Suppressor macrophage treated with lipopolysaccharide for 1 hour (primary cell): ENCODE data around the gene MEGF11.

Experiments used
- DNase-seq, 3 donors: peaks; one replicate each; pipeline ENCODE4 v3.0.0-alpha.2; 2020 to 2022

The MEGF11 gene

GRCh38 chr15:66080717-66081398, 172.7 kb downstream of the MEGF11 start:
- DNase-seq = no peak

DNA sequence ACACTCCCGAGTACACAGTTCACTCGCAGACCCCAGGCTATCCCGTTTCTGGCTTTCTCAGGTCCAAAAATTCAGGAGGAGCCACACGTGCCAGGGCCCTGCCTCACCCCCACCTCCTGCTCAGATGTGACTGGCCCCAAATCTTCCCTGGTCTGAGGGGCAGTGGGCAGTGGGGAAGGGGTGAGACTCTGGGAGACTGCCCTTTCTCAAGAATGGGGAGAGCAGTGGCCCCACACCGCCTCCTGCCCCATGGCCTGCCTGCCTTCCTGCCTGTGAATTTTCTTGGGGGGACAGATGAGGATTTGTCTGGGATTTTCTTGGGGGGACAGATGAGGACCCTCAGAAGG, 174.6 kb downstream of the MEGF11 start:
- DNase-seq = no peak

DNA sequence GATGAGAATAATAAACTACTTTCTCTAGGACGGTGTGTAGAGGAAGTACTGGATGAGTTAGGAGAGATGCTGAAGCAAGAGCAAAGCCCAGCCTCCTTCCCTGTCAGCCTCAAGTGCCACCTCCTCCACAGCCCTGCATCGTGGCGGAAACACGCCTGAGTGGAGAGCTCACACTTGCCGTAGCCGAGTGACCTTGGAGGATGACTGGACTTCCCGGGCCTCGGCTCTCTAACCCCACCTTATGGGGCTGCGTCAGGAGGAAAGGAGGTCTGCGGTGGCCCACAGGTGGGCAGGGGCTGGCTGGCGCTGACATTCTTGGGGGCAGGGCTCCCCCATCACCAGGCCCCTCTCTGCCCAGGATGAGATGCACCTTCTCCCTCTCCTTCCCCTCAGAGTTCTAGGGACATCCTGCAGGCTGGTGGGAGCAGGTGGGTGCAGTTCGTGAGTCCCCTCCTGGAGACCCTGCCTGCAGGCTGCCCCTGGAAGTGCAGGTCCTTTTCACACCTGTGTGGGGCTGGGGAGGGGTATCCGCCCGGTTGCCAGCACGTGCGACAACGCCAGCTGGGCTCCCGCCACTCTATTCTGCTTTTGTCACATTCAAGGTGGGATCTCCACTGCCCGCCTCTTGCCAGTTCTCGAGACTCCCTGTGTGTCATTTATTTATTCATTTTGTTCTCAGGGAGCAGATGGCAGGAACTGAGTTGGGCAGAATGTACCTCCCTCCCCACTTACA, 175.2 kb downstream of the MEGF11 start:
- no peak for DNase-seq

DNA sequence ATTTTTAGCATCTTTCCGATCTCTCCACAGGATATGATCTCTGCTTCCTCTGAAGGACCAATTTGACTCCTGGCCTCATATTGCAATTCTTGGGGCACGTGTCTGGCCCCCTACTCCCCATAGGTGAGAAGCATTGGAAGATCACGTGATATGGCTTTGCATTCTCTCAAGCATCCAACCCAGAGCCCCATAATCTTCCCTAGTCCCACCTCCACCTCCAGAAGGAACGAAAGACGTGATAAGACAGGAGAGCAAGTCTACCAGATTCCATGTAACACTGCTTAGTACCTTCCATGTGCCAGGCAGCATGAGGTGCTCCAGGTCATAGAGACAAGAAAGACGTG, 176.3 kb downstream of the MEGF11 start:
- no peak for DNase-seq

- no peak for DNase-seq
These were observed 176.8 kb downstream of the MEGF11 start for GRCh38 chr15:66076591-66077319.

DNA sequence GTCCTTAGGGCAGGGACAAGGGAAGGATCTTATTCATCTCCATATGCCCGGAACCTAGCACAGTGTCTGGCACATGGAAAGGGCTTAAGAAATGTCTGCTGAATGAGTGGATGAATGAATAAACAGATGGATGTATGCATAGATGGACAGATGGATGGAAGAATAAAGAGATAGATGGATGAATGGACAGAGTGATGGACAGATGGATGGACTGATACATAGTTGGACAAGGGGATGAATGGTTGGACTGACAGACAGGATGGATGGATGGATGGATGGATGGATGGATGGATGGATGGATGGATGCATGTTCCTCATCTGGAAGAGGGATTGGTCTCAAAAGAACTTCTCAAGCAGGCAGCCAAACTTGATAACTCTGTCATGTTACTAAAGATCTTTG, 177.6 kb downstream of the MEGF11 start:
- no peak for DNase-seq

GRCh38 chr15:66072616-66073361, 180.8 kb downstream of the MEGF11 start:
- DNase-seq = no peak

DNA sequence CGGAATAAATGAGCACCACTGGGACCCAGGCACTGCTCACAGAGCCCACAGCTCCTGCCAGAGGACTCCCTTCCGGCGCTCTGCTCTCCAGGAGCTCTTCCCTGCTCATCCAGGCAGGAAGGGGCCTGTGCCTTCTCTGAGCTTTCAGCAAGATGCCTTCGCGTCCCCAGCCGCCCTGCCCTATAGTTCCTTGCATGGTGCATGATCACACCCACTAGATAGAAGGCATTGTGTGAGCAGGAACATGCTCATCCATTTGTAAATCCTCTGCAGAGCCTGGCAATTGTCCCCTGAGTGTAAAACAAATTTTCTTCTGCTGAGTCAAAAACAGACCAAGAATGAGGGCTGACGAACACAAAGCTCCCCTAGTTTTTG, 181.6 kb downstream of the MEGF11 start:
- no peak for DNase-seq

DNA sequence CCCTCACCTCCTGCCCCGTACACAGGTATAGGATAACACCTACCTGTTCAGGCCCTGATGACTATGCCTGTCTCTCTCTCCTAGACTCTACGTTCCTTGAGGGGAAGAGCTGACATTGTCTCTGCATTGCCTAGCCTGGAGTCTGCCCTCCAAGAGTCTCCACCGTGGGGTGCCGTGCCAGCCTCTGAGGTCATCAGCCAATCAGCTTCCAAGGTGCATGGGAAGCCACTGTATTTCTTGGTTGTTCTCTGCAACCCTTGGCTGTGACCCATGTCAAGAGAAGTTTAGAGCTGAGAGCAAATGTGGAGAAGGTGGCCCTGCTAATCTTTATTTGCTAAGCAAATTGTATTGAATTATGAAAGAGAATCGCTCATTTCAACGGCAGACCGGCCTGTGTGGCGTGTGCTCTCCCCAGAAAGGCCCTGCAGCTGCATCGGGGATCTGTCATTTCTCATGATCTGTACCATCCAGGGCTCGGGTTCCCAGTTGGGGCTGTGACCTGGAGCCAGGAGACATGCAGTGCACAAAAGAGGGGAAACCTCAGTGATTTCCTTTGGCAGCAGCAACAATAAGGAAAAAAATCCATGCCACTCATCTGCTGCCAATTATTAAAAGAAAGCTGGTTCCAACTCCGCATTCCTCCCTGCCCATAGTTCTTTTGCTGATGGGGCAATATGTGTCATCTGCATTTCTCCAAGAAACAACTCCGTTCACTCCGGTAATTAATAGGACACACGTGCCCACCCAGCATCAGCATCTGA, 182.2 kb downstream of the MEGF11 start:
- no peak for DNase-seq

DNA sequence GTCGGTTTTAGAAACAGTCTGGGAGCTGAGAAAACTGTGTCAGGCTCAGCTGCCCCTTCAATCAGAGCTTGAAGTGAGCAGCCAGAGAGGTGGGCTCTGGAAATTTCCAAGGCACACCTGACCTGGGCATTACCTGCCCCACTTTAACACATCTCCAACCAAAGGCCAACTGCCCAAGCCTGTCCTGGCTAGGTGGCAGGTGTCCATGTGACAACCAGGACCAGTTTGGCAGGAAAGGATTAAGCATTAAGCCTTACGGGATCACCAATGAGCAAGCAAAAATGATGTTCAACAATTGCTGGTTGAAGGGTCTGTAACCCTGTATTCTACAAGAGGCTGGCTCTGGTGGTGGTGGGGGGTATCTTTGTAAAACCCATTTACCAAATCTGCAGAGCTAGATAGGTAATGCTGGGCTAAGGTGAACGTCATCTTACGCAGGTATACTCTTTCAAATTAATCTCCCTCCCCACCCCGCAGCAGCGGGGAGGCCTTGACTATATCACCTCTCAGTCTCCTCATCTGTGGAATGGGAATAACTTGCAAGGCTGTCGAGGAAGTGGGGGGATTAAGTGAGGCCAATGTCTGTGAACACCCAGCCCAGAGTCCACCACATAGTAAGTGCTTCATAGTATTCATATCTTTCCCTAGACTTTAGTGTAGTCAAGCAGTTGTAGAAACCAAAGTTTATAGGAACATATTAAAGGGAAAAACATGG, 183.2 kb downstream of the MEGF11 start:
- DNase-seq = no peak

DNA sequence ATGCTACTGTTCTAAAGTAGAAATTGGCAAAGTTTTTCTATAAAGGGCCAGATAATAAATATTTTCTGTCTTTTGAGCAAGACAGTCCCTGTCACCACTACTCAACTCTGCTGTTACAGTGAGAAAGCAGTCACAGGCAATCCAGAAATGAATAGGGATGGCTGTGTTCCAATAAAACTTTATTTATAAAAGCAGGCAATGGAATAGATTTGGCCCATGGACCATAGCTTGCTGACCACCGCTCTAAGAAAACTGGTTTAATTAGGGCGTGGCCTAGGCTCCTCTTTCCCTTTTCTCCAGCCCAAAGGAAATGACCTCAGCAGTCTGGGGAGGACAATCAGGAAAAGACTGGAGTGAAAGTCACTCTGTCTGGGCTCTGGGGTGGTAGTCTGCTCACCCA, 183.8 kb downstream of the MEGF11 start:
- DNase-seq = no peak

DNA sequence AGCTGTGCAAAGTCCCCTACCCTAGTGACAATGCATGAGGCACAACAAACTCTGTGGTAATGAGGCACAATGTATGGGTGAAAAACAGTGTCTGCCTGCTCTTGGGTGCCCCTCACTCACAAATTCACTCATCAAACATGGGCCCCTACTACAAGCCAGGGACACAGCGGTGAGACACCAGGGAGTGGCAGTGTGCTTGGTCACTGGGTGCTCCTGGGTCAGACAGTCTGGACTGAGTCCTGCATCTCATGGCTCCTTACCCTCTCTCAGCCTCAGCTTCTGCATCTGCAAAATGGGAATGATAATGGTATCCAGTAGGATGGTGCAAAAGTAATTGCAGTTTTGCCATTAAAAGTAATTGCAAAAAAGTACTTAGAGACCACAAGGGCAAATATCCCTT, 184.7 kb downstream of the MEGF11 start:
- no peak for DNase-seq

- no peak for DNase-seq
These were observed 185.9 kb downstream of the MEGF11 start for GRCh38 chr15:66067687-66068086.

DNA sequence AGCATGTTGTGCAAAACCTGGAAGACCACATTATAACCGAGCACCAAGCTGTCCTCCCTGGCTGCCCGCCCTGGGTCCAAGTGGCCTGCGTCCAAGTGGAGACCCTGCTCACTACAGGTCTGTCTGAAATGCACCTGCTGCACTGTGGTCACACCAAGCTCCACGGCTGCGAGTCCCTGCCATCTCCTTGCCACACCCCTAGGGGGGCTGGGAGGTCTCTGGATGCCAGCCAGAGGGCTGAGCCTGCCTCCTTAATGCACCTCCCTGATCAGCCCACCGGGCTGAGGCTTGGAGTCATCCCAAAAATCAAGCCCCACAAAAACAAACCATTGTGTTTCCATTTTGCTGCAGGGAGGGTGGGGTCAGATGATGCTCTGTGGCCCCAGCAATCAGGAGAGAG, 187.1 kb downstream of the MEGF11 start:
- DNase-seq = no peak

GRCh38 chr15:66066005-66066404, 187.5 kb downstream of the MEGF11 start:
- no peak for DNase-seq

GRCh38 chr15:66065325-66065724, 188.2 kb downstream of the MEGF11 start:
- DNase-seq = no peak

- no peak for DNase-seq
These were observed 190.4 kb downstream of the MEGF11 start for GRCh38 chr15:66063147-66063546.

DNA sequence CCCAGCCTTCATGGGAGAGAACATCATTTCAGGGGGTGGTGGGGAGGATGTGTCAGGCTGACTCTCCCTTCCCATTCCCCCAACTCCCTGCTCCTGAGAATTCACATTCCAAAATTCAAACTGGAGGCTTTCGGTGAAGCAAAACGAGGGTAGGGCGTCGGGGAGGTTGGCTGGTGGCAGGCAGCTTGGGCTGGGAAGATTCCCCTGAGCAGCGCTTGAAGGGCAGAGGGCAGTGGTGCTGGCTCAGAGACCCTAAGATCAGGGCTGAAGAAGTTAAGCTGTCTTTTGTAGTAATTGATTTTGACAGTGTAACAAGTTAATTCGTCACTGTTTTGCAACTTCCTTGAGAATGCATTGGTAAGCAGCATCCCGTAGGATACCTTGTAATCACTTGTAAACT, 196.5 kb downstream of the MEGF11 start:
- no peak for DNase-seq

DNA sequence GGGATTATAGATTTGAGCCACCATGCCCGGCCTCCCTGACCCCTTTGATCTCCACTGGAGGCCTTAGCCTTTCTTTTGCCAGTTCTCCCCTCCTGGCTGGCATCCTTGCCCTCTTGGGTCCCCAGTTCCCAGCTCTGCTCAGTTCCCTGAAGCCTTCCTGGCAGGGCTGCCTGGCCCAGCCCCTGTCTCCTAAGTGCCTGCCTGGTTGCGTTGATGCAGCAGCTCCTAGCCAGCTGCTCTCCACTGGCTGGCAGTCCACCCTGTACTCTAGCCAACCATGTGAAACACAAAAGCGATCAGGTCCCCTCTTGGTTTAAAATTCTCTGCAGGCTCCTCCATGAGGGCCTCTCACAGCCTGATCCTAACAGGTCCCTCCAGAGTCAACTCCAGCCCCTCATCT, 199.6 kb downstream of the MEGF11 start:
- no peak for DNase-seq

- no peak for DNase-seq
These were observed 201.7 kb downstream of the MEGF11 start for GRCh38 chr15:66051833-66052232.

- DNase-seq = no peak
These were observed 203.3 kb downstream of the MEGF11 start for GRCh38 chr15:66050264-66050663.

DNA sequence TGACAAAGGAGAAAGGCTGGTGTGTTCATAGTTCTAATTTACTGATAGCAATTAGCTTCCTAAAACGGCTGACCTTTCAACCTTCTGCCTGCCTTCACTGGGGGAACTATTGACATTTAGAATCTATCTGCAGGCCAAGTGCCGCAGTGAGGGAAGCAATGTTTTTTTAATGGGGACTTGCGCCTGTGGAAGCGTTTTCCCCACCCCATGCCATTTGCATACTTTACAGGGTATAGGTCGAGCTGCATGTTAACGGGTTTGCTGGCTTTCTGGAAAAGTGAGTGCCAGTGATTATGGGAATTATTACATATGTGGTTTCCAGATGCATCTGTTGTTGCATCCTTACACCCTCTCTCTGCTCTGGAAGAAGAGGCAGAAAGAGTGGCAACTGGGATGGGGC, 204.2 kb downstream of the MEGF11 start:
- no peak for DNase-seq
